Aorta (tissue), 5 donors: ENCODE data around the gene TMEM267. TPM values are rescaled to one million over a fixed set of nuclear protein-coding genes. Genes with fewer than 3 reads are reported as not detected.

Experiments
- ATAC-seq: fragments of 200-7000 bp; cut with Tn5 transposase; one replicate; pipeline ENCODE4 v1.9.1; 2022; ENCODE audit warnings: moderate library complexity; ENCODE audit not compliant: low FRiP score
- DNase-seq, 2 donors: peaks; one replicate each; pipeline ENCODE4 v3.0.0-alpha.2; 2020
- H3K27ac ChIP-seq, 2 donors: one replicate each; pipeline ENCODE4 v1.5.1; 2013; ENCODE audit warnings: low read length in 2 of 2, mild to moderate bottlenecking in 2 of 2, moderate library complexity in 2 of 2, control low read depth in 1 of 2, inconsistent platforms in 1 of 2, low read depth in 1 of 2
- H3K27me3 ChIP-seq, 2 donors: one replicate each; pipeline ENCODE4 v1.6.1; 2013; ENCODE audit warnings: control low read depth in 1 of 2, low read length in 1 of 2, mild to moderate bottlenecking in 1 of 2, moderate library complexity in 1 of 2; ENCODE audit not compliant: insufficient read depth in 2 of 2, control insufficient read depth in 1 of 2
- H3K36me3 ChIP-seq, 2 donors: one replicate each; pipeline ENCODE4 v1.6.1; 2013; ENCODE audit warnings: control low read depth in 1 of 2, low read length in 1 of 2, mild to moderate bottlenecking in 1 of 2; ENCODE audit not compliant: insufficient read depth in 2 of 2, control insufficient read depth in 1 of 2
- H3K4me1 ChIP-seq, 2 donors: one replicate each; pipeline ENCODE4 v1.6.1; 2013; ENCODE audit warnings: low read length in 2 of 2, control low read depth in 1 of 2, mild to moderate bottlenecking in 1 of 2, moderate library complexity in 1 of 2; ENCODE audit not compliant: insufficient read depth in 2 of 2, control insufficient read depth in 1 of 2
- H3K4me3 ChIP-seq, 2 donors: one replicate each; pipeline ENCODE4 v1.5.1; 2013; ENCODE audit warnings: low read length in 2 of 2, control low read depth in 1 of 2, mild to moderate bottlenecking in 1 of 2
- H3K9me3 ChIP-seq: one replicate; pipeline ENCODE4 v1.6.1; 2013; ENCODE audit warnings: mild to moderate bottlenecking, low read length; ENCODE audit not compliant: control insufficient read depth
- WGBS, 2 donors: extraction: QIAGEN DNeasy Blood & Tissue Kit; methylation state at CpG; one replicate each; pipeline ENCODE4 v1.1.7; 2013; 5-methylcytosine and 5-hydroxymethylcytosine counted together
- intact Hi-C, 2 donors: fragments of 100-400 bp; cut with DNase I; formaldehyde crosslinking; loops; one replicate each; pipeline versions ENCODE4 v1.14.2 to v1.15.0; 2022
- polyA plus RNA-seq, 2 donors: library from polyadenylated mRNA; stranded (reverse); fragments of 200-250 nt; gene quantifications; one replicate each; pipeline ENCODE4 v1.2.3, GENCODE V29; 2013
- total RNA-seq, 2 donors: library from RNA; stranded (reverse); fragmentation: NEBNext Ultra II Directional; extraction: Animal tissue kit (Norgen Biotek cat#: 25700); gene quantifications; one replicate each; pipeline ENCODE4 v1.2.1, GENCODE V29; 2021
- donor health status: healthy with polysubstance abuse.
- donor health status: Bipolar disorder and iron deficiency.
- donor health status: DM: no; HTN: no; CAD: no.
- donor health status: DM: no; HTN: no; CAD: no.
- donor health status: DM: yes; HTN: yes; CAD: no.

TMEM267 gene
- total and polyA plus RNA-seq, 4 donors, result 8.1 to 11.1 (median 9.0) TPM

DNA sequence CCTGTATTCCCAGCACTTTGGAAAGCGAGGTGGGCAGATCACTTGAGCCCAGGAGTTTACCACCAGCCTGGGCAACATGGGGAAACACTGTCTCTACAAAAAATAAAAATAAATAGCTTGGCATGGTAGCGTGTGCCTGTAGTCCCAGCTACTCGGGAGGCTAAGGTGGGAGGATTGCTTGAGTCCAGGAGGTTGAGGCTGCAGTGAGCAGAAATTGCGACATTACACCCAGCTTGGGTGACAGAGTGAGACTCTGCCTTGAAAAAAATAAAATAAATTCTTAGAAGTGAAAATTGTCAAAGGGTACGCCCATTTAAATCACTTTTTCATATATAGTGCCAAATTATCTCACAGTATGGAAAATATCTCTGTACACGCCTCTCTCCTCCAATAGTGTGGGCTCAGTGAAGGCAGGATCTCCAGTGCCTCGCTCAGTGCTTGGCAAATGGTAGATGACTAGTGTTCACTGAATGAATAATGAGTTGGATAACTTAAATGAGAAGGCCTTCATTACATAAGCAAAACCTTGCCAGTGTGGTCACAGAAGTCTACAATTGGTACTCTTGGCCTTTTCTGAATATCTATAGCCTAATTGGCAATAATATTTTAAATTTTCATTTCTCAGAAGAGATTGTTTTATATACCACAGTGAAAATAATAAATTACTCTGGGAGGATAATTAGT lies 62.1 kb downstream of the TMEM267 start:
- H3K27ac ChIP-seq, result no peak overlapping the region
- 80 to 91% methylated on average over 7 of the region's 7 CpGs for WGBS, 2 donors

GRCh38 chr5:43420241-43420640 lies 63.4 kb downstream of the TMEM267 start:
- no peak overlapping the region for H3K4me3 ChIP-seq
- H3K9me3 ChIP-seq, result no peaks in the 10 kb centered on the region
- no peak for ATAC-seq
- no peaks in the 10 kb centered on the region for H3K4me1 ChIP-seq
- DNase-seq, result no peak
- H3K27me3 ChIP-seq, result no peaks in the 10 kb centered on the region
- intact Hi-C loops, result no loop called here
- H3K36me3 ChIP-seq, result no peaks in the 10 kb centered on the region
- 60 to 66% methylated on average over 4 of the region's 4 CpGs for WGBS, 2 donors
- no peak overlapping the region for H3K27ac ChIP-seq

More for the DNA sequence above, 62.1 kb downstream of the TMEM267 start:
- H3K4me1 ChIP-seq, result no peaks in the 10 kb centered on the region
- H3K36me3 ChIP-seq, result no peaks in the 10 kb centered on the region
- no peaks in the 10 kb centered on the region for H3K9me3 ChIP-seq
- DNase-seq, result no peak
- intact Hi-C loops, result no loop called here
- no peaks in the 10 kb centered on the region for H3K27me3 ChIP-seq
- no peak overlapping the region for H3K4me3 ChIP-seq
- ATAC-seq, result no peak

- intact Hi-C loops, result no loop called here
- no peak overlapping the region for H3K27ac ChIP-seq
- H3K4me1 ChIP-seq, result no peaks in the 10 kb centered on the region
- 79 to 90% methylated on average over 2 of the region's 2 CpGs for WGBS, 2 donors
- ATAC-seq (no peak), DNase-seq (no peak)
- H3K9me3 ChIP-seq, result no peaks in the 10 kb centered on the region
- H3K4me3 ChIP-seq, result no peak overlapping the region
- no peaks in the 10 kb centered on the region for H3K27me3 ChIP-seq
- H3K36me3 ChIP-seq, result no peaks in the 10 kb centered on the region
These were observed 65.1 kb downstream of the TMEM267 start for GRCh38 chr5:43418561-43418960.

GRCh38 chr5:43416803-43417394 lies 66.8 kb downstream of the TMEM267 start:
- no peak for ATAC-seq
- H3K4me3 ChIP-seq, result no peak overlapping the region
- no peaks in the 10 kb centered on the region for H3K27me3 ChIP-seq
- WGBS, 2 donors, result 54 to 58% methylated on average over 3 of the region's 3 CpGs
- no peaks in the 10 kb centered on the region for H3K4me1 ChIP-seq
- intact Hi-C loops, result no loop called here
- H3K27ac ChIP-seq, result no peak overlapping the region
- H3K36me3 ChIP-seq, result no peaks in the 10 kb centered on the region
- no peak for DNase-seq
- H3K9me3 ChIP-seq, result no peaks in the 10 kb centered on the region

GRCh38 chr5:43415935-43416802 lies 67.5 kb downstream of the TMEM267 start:
- H3K4me1 ChIP-seq, result no peaks in the 10 kb centered on the region
- ATAC-seq, result no peak
- H3K36me3 ChIP-seq, result no peaks in the 10 kb centered on the region
- no peak overlapping the region for H3K27ac ChIP-seq
- no peak overlapping the region for H3K4me3 ChIP-seq
- H3K9me3 ChIP-seq, result no peaks in the 10 kb centered on the region
- 68 to 75% methylated on average over 3 of the region's 3 CpGs for WGBS, 2 donors
- no peaks in the 10 kb centered on the region for H3K27me3 ChIP-seq
- intact Hi-C loops, result no loop called here
- no peak for DNase-seq

GRCh38 chr5:43413966-43414365 lies 69.7 kb downstream of the TMEM267 start:
- DNase-seq (no peak), ATAC-seq (no peak)
- 87 to 92% methylated on average over 2 of the region's 2 CpGs for WGBS, 2 donors
- Histone ChIP-seq H3K4me1 (no peaks in the 10 kb centered on the region), H3K4me3 (no peak overlapping the region), H3K36me3 (no peaks in the 10 kb centered on the region), H3K9me3 (no peaks in the 10 kb centered on the region), H3K27ac (no peak overlapping the region), H3K27me3 (no peaks in the 10 kb centered on the region)
- intact Hi-C loops, result no loop called here

GRCh38 chr5:43412644-43413043 lies 71.0 kb downstream of the TMEM267 start:
- intact Hi-C loops, result no loop called here
- H3K9me3 ChIP-seq, result no peaks in the 10 kb centered on the region
- no peaks in the 10 kb centered on the region for H3K27me3 ChIP-seq
- no peak overlapping the region for H3K27ac ChIP-seq
- ATAC-seq, result no peak
- no peak for DNase-seq
- H3K4me3 ChIP-seq, result no peak overlapping the region
- WGBS, 2 donors, result 88 to 93% methylated on average over 1 of the region's 1 CpG
- H3K36me3 ChIP-seq, result no peaks in the 10 kb centered on the region
- H3K4me1 ChIP-seq, result no peaks in the 10 kb centered on the region

DNA sequence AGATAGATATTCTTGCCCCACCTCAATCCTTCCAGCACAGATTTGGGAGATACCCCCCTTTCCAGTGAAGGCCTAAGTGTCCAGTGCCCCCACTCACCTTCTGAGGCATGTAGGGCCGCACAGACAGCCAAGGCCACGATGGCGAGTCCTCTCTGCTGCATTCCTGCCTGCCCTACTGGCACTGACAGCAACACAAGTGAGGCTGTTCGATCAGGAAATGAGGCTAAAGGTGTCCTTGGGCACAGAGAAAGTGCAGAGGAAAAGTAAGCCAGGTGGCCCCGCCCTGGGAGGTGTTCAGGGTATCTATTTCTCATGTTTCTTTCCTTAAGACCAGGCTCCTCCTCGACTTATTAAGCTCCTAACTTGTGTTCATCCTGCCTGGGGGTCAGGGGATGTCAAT lies 71.5 kb downstream of the TMEM267 start, which contains the start of gene CCL28:
Gene CCL28, minus strand, starts transcription at position 236 of the 400 bp plus-strand sequence. Its CDS starts 75 bp downstream, at position 161.
- ATAC-seq (no peak), DNase-seq (no peak)
- intact Hi-C loops, result no loop called here

More for the DNA sequence above, 71.5 kb downstream of the TMEM267 start, which contains the start of gene CCL28:
- Histone ChIP-seq H3K27ac (no peak within 1 kb of the TSS), H3K36me3 (no peaks in the 10 kb centered on the region), H3K9me3 (no peaks in the 10 kb centered on the region), H3K4me3 (no peak within 1 kb of the TSS), H3K4me1 (no peaks in the 10 kb centered on the region), H3K27me3 (no peaks in the 10 kb centered on the region)
- 81 to 82% methylated on average over 6 of the region's 6 CpGs for WGBS, 2 donors
